HPDE6-E6E7 (cell line): ENCODE results near the gene EXOSC6.
"Not testable (repeated sequence)": the region's sequence is repeated elsewhere in the genome, so short reads cannot be mapped to it uniquely, and the experiment has no call there.

Experiments
- DNase-seq: peaks from one replicate; pipeline ENCODE4 v3.0.0; 2011; ENCODE audit warnings: missing footprints; ENCODE audit errors: extremely low spot score

The EXOSC6 gene

GRCh38 chr16:70254965-70255286 is 3.2 kb upstream of the EXOSC6 start:
- no peak for DNase-seq

- no peak for DNase-seq
Measured at GRCh38 chr16:70254180-70254964, 2.6 kb upstream of the EXOSC6 start.

GRCh38 chr16:70253291-70254106 is 1.8 kb upstream of the EXOSC6 start:
- no peak for DNase-seq

- no peak for DNase-seq
Measured at GRCh38 chr16:70252355-70252988, 732 bp upstream of the EXOSC6 start.

- peak; percentile 52 for DNase-seq
Measured at GRCh38 chr16:70250748-70251628, 752 bp downstream of the EXOSC6 start.

GRCh38 chr16:70249697-70250096 is 2.0 kb downstream of the EXOSC6 start:
- DNase-seq = not testable (repeated sequence)

- DNase-seq = not testable (repeated sequence)
Measured at GRCh38 chr16:70238773-70239172, 13.0 kb downstream of the EXOSC6 start.

- not testable (repeated sequence) for DNase-seq
Measured at GRCh38 chr16:70231831-70232230, 19.9 kb downstream of the EXOSC6 start.

- DNase-seq = not testable (repeated sequence)
Measured at GRCh38 chr16:70226024-70226423, 25.7 kb downstream of the EXOSC6 start.

GRCh38 chr16:70225430-70225829 is 26.3 kb downstream of the EXOSC6 start:
- not testable (repeated sequence) for DNase-seq

GRCh38 chr16:70224645-70225044 is 27.1 kb downstream of the EXOSC6 start:
- not testable (repeated sequence) for DNase-seq

- DNase-seq = not testable (repeated sequence)
Measured at GRCh38 chr16:70223971-70224513, 27.7 kb downstream of the EXOSC6 start.

GRCh38 chr16:70223216-70223615 is 28.5 kb downstream of the EXOSC6 start:
- DNase-seq = not testable (repeated sequence)

GRCh38 chr16:70222574-70222973 is 29.2 kb downstream of the EXOSC6 start:
- DNase-seq = not testable (repeated sequence)

GRCh38 chr16:70218586-70218985 is 33.2 kb downstream of the EXOSC6 start:
- DNase-seq = not testable (repeated sequence)

- not testable (repeated sequence) for DNase-seq
Measured at GRCh38 chr16:70206382-70206781, 45.4 kb downstream of the EXOSC6 start.

- not testable (repeated sequence) for DNase-seq
Measured at GRCh38 chr16:70204668-70205405, 46.9 kb downstream of the EXOSC6 start.

- not testable (repeated sequence) for DNase-seq
Measured at GRCh38 chr16:70204010-70204409, 47.7 kb downstream of the EXOSC6 start.

GRCh38 chr16:70203508-70203907 is 48.2 kb downstream of the EXOSC6 start:
- DNase-seq = not testable (repeated sequence)

- DNase-seq = not testable (repeated sequence)
Measured at GRCh38 chr16:70200063-70200462, 51.7 kb downstream of the EXOSC6 start.
